GM18951 (cell line): ENCODE results near the gene SLC35G2.
"Not testable (repeated sequence)": the region's sequence is repeated elsewhere in the genome, so short reads cannot be mapped to it uniquely, and the experiment has no call there.

Experiments used
- POLR2A ChIP-seq: IDR thresholded peaks from 4 replicates; pipeline ENCODE4 v1.6.1; 2011; ENCODE audit warnings: mild to moderate bottlenecking; ENCODE audit not compliant: insufficient read length, insufficient read depth; ENCODE audit errors: extremely low read depth
- in situ Hi-C: fragments of 300-500 bp; cut with MboI; formaldehyde crosslinking; loops from one replicate; pipeline ENCODE4 v1.12.0; 2022; ENCODE audit warnings: low sequenced_read_pairs, mixed read lengths, inconsistent platforms; ENCODE audit not compliant: unreplicated experiment

The SLC35G2 gene

DNA sequence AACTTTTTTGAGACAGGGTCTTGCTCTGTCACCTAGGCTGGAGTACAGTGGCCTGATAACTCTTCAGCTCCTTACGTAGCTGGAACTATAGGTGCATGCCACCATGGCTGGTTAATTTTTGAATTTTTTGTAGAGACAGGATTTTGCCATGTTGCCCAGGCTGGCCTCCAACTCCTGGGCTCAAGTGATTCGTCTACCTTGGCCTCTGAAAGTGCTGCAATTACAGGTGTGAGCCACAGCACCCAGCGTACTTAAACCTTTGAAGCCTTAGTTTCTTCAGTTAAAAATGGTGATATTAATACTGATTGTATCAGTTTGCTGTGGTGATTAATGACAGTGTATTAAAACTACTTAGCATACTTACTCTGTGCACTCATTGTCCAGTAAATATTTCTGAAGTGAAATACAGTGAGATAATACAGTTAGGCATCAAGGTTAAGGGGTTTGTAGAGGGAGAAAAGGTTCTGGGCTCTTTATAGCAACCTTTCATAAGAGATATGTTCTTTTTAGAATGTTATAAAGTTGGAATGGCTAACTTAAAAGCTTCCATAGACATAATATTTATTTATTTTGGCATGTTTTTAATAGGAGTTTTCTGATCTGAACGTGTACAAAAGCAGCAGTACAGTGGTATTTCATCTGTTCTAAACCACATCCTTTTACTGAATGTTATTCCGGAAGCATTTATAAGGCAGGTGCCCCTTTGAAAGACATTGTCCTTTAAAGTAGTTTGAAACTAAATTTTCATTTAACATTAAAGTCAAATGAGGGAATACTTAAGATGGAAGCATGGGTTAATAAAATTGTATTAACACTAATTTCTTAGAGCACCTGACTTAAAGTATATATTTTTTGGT, 66.7 kb downstream of the SLC35G2 start:
- no peak for TF ChIP-seq POLR2A
- in situ Hi-C loops = no loop called here

DNA sequence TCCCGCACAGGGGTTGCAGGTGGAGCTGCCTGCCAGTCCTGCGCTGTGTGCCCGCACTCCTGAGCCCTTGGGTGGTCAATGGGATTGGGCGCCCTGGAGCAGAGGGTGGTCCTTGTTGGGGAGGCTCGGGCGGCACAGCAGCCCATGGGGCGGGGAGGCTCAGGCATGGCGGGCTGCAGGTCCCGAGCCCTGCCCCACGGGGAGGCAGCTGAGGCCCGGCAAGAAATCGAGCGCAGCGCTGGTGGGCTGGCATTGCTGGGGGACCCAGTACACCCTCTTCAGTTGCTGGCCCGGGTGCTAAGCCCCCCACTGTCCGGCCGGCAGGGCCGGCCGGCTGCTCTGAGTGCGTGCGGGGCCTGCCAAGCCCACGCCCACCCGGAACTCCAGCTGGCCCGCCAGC, 71.0 kb downstream of the SLC35G2 start:
- TF ChIP-seq POLR2A = no peak
- in situ Hi-C loops = no loop called here

DNA sequence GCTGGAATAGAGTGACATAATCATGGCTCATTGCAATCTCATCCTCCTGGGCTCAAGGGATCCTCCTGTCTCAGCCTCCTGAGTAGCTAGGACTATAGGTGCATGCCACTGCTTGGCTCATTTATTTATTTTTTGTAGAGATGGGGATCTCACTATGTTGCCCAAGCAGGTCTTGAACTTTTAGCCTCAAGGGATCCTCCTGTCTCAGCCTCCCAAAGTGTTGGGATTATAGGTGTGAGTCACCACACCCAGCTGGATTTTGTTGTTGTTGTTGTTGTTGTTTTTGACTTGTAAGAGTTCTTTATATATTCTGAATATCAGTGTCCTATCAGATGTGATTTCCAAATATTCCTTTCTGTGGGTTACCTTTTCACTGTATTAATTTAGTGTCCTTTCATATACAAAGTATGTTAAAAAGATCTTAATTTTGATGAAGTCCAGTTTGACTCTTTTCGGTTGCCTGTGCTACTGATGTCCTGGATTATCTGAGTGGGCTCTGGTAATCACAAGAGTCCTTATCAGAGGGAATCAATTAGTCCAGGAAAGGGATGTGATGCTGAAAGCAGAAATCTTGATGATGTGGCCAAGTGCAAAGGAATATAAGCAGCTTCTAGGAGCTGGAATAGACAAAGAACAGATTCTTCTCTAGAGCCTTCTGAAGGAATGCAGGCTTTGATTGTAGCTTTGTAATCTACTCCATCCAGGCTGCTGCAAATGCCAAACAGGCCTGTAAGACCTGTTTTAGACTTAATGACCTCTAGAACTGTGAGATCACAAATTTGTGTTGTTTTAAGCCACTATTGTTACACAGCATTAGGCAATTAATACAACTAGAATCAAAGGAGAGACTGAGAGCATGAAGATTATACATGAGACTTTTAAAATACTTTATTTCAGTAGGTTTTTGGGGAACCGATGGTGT, 73.3 kb downstream of the SLC35G2 start:
- in situ Hi-C loops = no loop called here
- no peak for TF ChIP-seq POLR2A

DNA sequence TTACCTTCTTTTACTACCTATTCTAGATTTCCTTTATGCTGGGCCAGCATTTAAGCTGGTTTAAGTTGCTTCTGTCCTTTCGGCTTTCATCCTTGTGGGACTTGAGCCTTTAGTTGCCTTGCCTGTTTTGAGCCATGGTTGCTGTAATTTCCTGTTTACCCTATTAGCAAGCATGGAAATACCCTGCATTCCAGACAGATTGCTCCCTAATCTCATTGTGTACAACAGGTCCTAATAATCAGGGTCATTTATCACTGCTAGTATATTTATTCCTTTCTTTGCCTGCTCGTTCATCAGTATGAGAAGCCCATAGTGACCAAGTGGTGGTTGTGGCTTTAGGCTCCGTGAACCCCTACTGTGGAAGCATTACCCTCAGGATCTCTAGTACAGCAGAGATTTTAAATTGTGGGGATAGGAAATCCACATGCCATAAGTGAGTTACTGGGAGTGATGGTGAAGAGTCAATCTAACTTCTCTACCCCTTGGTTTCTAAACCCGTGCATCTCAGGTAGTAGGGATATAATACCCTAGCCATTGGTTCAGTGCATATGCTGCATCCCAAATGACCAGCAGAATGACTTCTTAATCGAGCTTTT, 75.0 kb downstream of the SLC35G2 start:
- in situ Hi-C loops = no loop called here

DNA sequence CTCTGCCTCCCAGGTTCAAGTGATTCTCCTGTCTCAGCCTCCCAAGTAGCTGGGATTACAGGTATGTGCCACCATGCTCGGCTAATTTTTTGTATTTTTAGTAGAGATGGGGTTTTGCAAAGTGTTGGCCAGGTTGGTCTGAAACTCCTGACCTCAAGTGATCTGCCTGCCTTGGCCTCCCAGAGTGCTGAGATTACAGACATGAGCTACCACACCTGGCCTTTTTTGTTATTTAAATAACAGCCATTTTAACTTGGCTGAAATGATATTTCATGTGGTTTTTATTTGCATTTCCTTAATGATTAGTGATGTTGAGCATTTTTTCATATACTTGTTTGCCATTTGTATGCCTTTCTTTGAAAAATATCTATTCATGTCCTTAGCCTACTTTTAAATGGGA, 78.2 kb downstream of the SLC35G2 start:
- in situ Hi-C loops = not testable (repeated sequence)

More for the DNA sequence above, 75.0 kb downstream of the SLC35G2 start:
- no peak for TF ChIP-seq POLR2A

DNA sequence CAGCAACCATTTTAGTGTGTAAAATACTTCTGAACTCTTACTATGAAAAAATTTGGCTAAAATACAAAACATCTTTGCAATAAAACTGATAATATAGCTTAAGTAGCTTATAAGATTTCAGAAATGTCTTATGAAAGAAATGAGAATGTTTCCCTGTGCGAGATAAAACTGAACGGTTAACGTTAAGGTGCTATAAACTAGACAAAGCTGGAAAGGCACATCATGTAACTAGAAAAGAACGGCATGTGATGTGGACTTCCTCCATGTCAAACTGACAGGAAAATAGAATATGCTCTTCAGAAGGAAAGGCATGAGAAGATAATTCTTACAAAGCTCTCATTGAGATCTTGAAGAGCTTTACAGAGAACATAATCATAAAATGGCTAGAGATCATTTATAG, 79.6 kb downstream of the SLC35G2 start:
- in situ Hi-C loops = no loop called here
- TF ChIP-seq POLR2A = no peak

DNA sequence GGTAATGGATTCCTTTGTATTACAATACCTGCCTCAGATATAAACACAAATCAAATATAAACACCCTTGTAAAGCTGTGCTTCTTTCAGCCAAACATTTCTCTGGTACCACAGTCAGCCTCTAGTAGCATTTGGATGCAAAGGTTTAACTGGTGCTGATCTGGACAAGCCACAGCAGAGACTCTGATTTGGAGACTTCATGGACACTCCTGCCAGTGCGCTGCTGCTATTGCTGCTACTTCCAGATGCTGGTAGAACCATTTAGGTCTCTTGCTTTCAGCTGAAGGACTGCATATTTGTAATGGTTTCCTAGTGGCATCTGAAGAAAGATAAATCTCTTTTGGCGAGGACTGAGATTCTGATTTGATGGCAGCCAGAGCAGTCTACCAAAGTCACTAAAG, 80.0 kb downstream of the SLC35G2 start:
- in situ Hi-C loops = no loop called here
- TF ChIP-seq POLR2A = no peak

DNA sequence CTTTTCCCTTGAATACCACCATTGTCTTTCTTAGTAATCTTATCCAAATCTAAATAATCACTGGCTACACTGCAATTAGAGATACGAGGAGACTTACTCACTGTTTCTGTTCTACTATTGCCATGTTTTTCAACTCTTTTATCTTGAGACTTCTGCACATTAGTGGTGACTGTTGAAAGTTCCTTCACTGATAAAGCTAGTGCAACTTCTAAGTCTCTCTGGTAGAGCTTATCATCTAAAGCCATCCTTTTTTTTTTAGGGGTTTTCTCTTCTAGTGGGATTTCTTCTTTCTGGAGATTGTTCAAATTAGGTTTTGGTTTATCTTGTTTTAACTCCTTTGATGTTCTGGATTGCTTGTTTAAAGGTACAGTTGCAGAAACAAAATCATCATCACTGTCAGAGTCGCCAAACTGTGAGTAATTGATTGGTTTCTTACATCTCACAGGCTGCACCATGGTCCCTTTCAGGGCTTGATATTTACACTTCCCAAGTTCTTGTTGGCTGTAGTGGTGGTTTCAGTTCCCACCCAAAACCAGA, 80.8 kb downstream of the SLC35G2 start:
- in situ Hi-C loops = no loop called here
- TF ChIP-seq POLR2A = no peak

DNA sequence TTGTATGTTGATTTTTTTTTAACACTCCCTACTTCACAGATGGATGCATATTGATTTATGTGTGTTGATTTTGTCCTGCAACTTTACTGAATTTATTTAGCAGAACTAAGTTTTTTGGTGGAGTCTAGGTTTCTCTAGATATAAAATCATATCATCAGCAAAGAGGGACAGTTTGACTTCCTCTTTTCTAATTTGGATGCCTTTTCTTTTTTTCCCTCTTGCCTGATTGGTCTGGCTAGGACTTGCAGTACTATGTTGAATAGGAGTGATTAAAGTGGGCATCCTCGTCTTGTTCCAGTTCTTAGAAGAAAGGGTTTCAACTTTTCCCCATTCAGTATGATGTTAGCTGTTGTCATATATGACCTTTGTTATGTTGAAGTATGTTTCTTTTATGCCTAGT, 81.8 kb downstream of the SLC35G2 start:
- in situ Hi-C loops = not testable (repeated sequence)

DNA sequence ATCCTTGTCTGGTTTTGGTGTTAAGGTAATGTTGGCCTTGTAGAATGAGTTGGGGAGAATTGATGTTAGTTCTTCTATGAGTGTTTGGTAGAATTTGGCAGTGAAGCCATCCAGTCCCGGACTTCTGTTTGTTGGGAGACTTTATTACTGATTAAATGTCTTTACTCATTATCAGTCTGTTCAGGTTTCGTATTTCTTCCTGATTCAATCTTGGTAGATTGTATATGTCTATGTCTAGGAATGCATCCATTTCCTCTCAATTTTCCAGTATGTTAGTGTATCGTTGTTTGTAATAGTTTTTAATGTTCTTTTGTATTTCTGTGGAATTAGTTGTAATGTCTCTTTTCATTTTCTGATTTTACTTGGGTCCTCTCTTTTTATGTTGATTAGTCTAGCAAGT, 82.5 kb downstream of the SLC35G2 start:
- in situ Hi-C loops = no loop called here
- no peak for TF ChIP-seq POLR2A

DNA sequence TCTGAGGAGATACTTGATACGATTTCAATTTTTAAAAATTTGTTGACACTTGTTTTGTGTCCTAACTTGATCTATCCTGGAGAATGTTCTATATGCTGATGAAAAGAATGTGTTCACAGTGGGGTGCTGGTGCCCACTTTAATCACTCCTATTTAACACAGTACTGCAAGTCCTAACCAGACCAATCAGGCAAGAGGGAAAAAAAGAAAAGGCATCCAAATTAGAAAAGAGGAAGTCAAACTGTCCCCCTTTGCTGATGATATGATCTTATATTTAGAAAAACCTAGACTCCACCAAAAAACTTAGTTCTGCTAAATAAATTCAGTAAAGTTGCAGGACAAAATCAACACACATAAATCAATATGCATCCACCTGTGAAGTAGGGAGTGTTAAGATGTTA, 83.6 kb downstream of the SLC35G2 start:
- in situ Hi-C loops = not testable (repeated sequence)

DNA sequence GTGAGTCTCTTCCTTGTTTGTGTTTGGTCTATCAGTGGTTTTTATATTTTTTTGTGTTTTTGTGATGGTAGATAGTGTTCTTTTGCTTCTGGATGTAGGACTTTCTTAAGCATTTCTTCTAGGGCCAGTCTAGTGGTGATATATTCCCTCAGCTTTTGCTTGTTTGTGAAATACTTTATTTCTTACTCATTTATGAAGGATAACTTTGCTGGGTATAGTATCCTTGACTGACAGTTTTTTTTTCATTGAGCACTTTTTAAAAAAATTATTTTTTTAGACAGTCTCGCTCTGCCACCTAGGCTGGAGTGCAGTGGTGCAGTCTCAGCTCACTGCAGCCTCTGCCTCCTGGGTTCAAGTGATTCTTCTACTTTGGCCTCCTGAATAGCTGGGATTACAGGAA, 85.0 kb downstream of the SLC35G2 start:
- in situ Hi-C loops = no loop called here
- no peak for TF ChIP-seq POLR2A

DNA sequence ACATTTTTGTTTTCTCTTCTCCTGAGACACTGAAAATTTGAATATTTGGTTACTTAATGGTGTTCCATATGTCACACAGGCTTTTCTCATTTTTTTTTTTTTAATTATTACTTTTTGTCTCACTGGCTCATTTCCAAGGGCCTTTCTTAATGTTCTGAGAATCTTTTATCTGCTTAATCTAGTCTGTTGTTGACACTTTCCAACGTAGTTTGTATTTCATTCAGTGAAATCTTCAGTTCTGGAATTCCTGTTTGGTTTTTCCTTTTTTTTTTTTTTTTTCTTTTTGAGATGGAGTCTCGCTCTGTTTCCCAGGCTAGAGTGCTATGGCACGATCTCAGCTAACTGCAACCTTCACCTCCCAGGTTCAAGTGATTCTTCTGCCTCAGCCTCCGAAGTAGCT, 85.8 kb downstream of the SLC35G2 start:
- in situ Hi-C loops = no loop called here
- no peak for TF ChIP-seq POLR2A
